HG02678 (cell line): ENCODE results near the gene SLC5A5.
"Not testable (repeated sequence)": the region's sequence is repeated elsewhere in the genome, so short reads cannot be mapped to it uniquely, and the experiment has no call there.

Experiments used
- ATAC-seq: cut with Tn5 transposase; IDR thresholded peaks from one replicate; pipeline ENCODE4 v1.9.1; 2021; ENCODE audit warnings: mild to moderate bottlenecking, moderate library complexity; ENCODE audit not compliant: unreplicated experiment

The SLC5A5 gene

GRCh38 chr19:17915940-17916593 lies 44.3 kb downstream of the SLC5A5 start:
- no peak for ATAC-seq

- ATAC-seq = not testable (repeated sequence)
Observed at GRCh38 chr19:17918151-17918550, 46.4 kb downstream of the SLC5A5 start.

GRCh38 chr19:17919122-17919521 lies 47.4 kb downstream of the SLC5A5 start:
- not testable (repeated sequence) for ATAC-seq

- no peak for ATAC-seq
Observed at GRCh38 chr19:17920527-17920926, 48.8 kb downstream of the SLC5A5 start.

- no peak for ATAC-seq
Observed at GRCh38 chr19:17922138-17922537, 50.4 kb downstream of the SLC5A5 start.

GRCh38 chr19:17926044-17926443 lies 54.3 kb downstream of the SLC5A5 start:
- no peak for ATAC-seq

- ATAC-seq = no peak
Observed at GRCh38 chr19:17929056-17929455, 57.3 kb downstream of the SLC5A5 start.

- no peak for ATAC-seq
Observed at GRCh38 chr19:17931532-17932191, 59.9 kb downstream of the SLC5A5 start.

- ATAC-seq = peak; percentile 85
Observed at GRCh38 chr19:17932485-17933338, 61.0 kb downstream of the SLC5A5 start, which contains the start of gene CCDC124. CCDC124 (plus strand) TSS chr19:17933015; CDS start chr19:17936421, 3,406 bp downstream.

GRCh38 chr19:17933414-17934129 lies 61.8 kb downstream of the SLC5A5 start:
- ATAC-seq = no peak

- no peak for ATAC-seq
Observed at GRCh38 chr19:17936379-17936778, 64.6 kb downstream of the SLC5A5 start.

GRCh38 chr19:17937371-17937900 lies 65.7 kb downstream of the SLC5A5 start:
- no peak for ATAC-seq

GRCh38 chr19:17938092-17938845 lies 66.5 kb downstream of the SLC5A5 start:
- ATAC-seq = no peak

- ATAC-seq = no peak
Observed at GRCh38 chr19:17942181-17942580, 70.4 kb downstream of the SLC5A5 start.

- ATAC-seq = no peak
Observed at GRCh38 chr19:17942582-17943273, 71.0 kb downstream of the SLC5A5 start.

- ATAC-seq = no peak
Observed at GRCh38 chr19:17943274-17944221, 71.8 kb downstream of the SLC5A5 start.

GRCh38 chr19:17944301-17944700 lies 72.6 kb downstream of the SLC5A5 start:
- no peak for ATAC-seq
